ENCODE data around the gene ARHGEF40.

Gene ARHGEF40

GRCh38 chr14:21078726-21079125 is 8.6 kb downstream of the ARHGEF40 start:
- no peak for DNase-seq (ENCODE audit: low read depth in 2 of 3, low spot score in 1 of 3)

- DNase-seq (ENCODE audit: low read depth in 2 of 3, low spot score in 1 of 3) = no peak
Measured at GRCh38 chr14:21081521-21082142, 11.5 kb downstream of the ARHGEF40 start.

- no peak for DNase-seq (ENCODE audit: low read depth in 2 of 3, low spot score in 1 of 3)
Measured at GRCh38 chr14:21083565-21084325, 13.6 kb downstream of the ARHGEF40 start.

- no peak for DNase-seq (ENCODE audit: low read depth in 2 of 3, low spot score in 1 of 3)
Measured at GRCh38 chr14:21084396-21084795, 14.3 kb downstream of the ARHGEF40 start.

- DNase-seq (ENCODE audit: low read depth in 2 of 3, low spot score in 1 of 3) = no peak
Measured at GRCh38 chr14:21084998-21085853, 15.1 kb downstream of the ARHGEF40 start.

- DNase-seq (ENCODE audit: low read depth in 2 of 3, low spot score in 1 of 3) = no peak
Measured at GRCh38 chr14:21086908-21087293, 16.8 kb downstream of the ARHGEF40 start.

GRCh38 chr14:21087294-21088091 is 17.4 kb downstream of the ARHGEF40 start:
- DNase-seq (ENCODE audit: low read depth in 2 of 3, low spot score in 1 of 3) = no peak

GRCh38 chr14:21088687-21089086 is 18.6 kb downstream of the ARHGEF40 start:
- no peak for DNase-seq (ENCODE audit: low read depth in 2 of 3, low spot score in 1 of 3)

- no peak for DNase-seq (ENCODE audit: low read depth in 2 of 3, low spot score in 1 of 3)
Measured at GRCh38 chr14:21089271-21089670, 19.2 kb downstream of the ARHGEF40 start.

GRCh38 chr14:21089877-21090193 is 19.7 kb downstream of the ARHGEF40 start:
- DNase-seq (ENCODE audit: low read depth in 2 of 3, low spot score in 1 of 3) = no peak

- DNase-seq (ENCODE audit: low read depth in 2 of 3, low spot score in 1 of 3) = no peak
Measured at GRCh38 chr14:21090194-21090939, 20.3 kb downstream of the ARHGEF40 start.

- DNase-seq (ENCODE audit: low read depth in 2 of 3, low spot score in 1 of 3) = no peak
Measured at GRCh38 chr14:21090940-21091663, 21.0 kb downstream of the ARHGEF40 start.

GRCh38 chr14:21091821-21092272 is 21.7 kb downstream of the ARHGEF40 start:
- no peak for DNase-seq (ENCODE audit: low read depth in 2 of 3, low spot score in 1 of 3)

- peak; percentile 83 to 96 (median 87) for DNase-seq (ENCODE audit: low read depth in 2 of 3, low spot score in 1 of 3)
Measured at GRCh38 chr14:21092273-21093011, 22.3 kb downstream of the ARHGEF40 start.

- no peak for DNase-seq (ENCODE audit: low read depth in 2 of 3, low spot score in 1 of 3)
Measured at GRCh38 chr14:21093018-21093417, 22.9 kb downstream of the ARHGEF40 start.

- DNase-seq (ENCODE audit: low read depth in 2 of 3, low spot score in 1 of 3) = no peak
Measured at GRCh38 chr14:21093769-21094681, 23.9 kb downstream of the ARHGEF40 start.

- DNase-seq (ENCODE audit: low read depth in 2 of 3, low spot score in 1 of 3) = no peak
Measured at GRCh38 chr14:21095430-21096205, 25.5 kb downstream of the ARHGEF40 start.

All from stimulated activated CD4-positive, alpha-beta T cell treated with anti-CD3 and anti-CD28 coated beads, Interleukin-12 subunit alpha, Interleukin-12 subunit beta, amount 100 ng/mL, for 48 hours (primary cell).